Measurements from ENCODE around the gene FAM193A.

GRCh38 chr4:2487632-2488031, 48.8 kb upstream of the FAM193A start:
- TF ChIP-seq, protein P1, sequence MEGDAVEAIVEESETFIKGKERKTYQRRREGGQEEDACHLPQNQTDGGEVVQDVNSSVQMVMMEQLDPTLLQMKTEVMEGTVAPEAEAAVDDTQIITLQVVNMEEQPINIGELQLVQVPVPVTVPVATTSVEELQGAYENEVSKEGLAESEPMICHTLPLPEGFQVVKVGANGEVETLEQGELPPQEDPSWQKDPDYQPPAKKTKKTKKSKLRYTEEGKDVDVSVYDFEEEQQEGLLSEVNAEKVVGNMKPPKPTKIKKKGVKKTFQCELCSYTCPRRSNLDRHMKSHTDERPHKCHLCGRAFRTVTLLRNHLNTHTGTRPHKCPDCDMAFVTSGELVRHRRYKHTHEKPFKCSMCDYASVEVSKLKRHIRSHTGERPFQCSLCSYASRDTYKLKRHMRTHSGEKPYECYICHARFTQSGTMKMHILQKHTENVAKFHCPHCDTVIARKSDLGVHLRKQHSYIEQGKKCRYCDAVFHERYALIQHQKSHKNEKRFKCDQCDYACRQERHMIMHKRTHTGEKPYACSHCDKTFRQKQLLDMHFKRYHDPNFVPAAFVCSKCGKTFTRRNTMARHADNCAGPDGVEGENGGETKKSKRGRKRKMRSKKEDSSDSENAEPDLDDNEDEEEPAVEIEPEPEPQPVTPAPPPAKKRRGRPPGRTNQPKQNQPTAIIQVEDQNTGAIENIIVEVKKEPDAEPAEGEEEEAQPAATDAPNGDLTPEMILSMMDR (IDR thresholded peaks at IDR 0.05; ENCODE audit: insufficient read depth, low read length, poor library complexity, severe bottlenecking), result no peak
- TF ChIP-seq EZH2phosphoT487 (conservative IDR thresholded peaks at IDR 0.05; ENCODE audit: low read length), result no peak

Data from SU-DHL-6 (cell line).